Suprapubic skin (tissue), 4 donors: ENCODE data around the gene CTNND1. TPM values are rescaled to one million over a fixed set of nuclear protein-coding genes. Genes with fewer than 3 reads are reported as not detected.

Experiments used
- DNase-seq, 2 donors: peaks; one replicate each; pipeline ENCODE4 v3.0.0-alpha.2; 2019; ENCODE audit warnings: low spot score in 2 of 2
- H3K27ac ChIP-seq: fragments of 200-600 bp; sonication (generic); one replicate; pipeline ENCODE4 v1.5.1; 2019
- H3K27me3 ChIP-seq: fragments of 200-600 bp; sonication (generic); one replicate; pipeline ENCODE4 v1.5.1; 2019
- H3K36me3 ChIP-seq: fragments of 200-600 bp; sonication (generic); one replicate; pipeline ENCODE4 v1.5.1; 2019
- H3K4me1 ChIP-seq: fragments of 200-600 bp; sonication (generic); one replicate; pipeline ENCODE4 v1.5.1; 2019
- H3K4me3 ChIP-seq: fragments of 200-600 bp; sonication (generic); one replicate; pipeline ENCODE4 v1.5.1; 2019; ENCODE audit warnings: mild to moderate bottlenecking
- H3K9me3 ChIP-seq: fragments of 200-600 bp; sonication (generic); one replicate; pipeline ENCODE4 v1.5.1; 2019
- CTCF ChIP-seq, 2 donors: fragments of 200-600 bp in 1 of 2; fragments of 450-650 bp in 1 of 2; sonication (generic) in 1 of 2; IDR thresholded peaks; one replicate each; pipeline ENCODE4 v1.5.1; 2016 to 2019; ENCODE audit warnings: antibody characterized with exemption in 2 of 2, mild to moderate bottlenecking in 1 of 2, moderate library complexity in 1 of 2
- EP300 ChIP-seq: sonication (generic); formaldehyde crosslinking; IDR thresholded peaks from one replicate; pipeline ENCODE4 v1.6.1; 2017; ENCODE audit warnings: antibody characterized with exemption
- POLR2A ChIP-seq, 2 donors: fragments of 450-650 bp; IDR thresholded peaks; one replicate each; pipeline ENCODE4 v1.6.1; 2017; ENCODE audit warnings: antibody characterized with exemption in 2 of 2, mild to moderate bottlenecking in 2 of 2, moderate library complexity in 2 of 2
- POLR2AphosphoS5 ChIP-seq, 3 donors: sonication (generic); formaldehyde crosslinking; IDR thresholded peaks; one replicate each; pipeline ENCODE4 v1.6.1; 2017; ENCODE audit warnings: antibody characterized with exemption in 3 of 3
- WGBS: methylation state at CpG from one replicate; pipeline ENCODE4 v1.1.5; 2018; 5-methylcytosine and 5-hydroxymethylcytosine counted together
- total RNA-seq, 4 donors: library from RNA; depleted of rRNA; stranded (reverse); fragments of >200 nt; gene quantifications; one replicate each; pipeline ENCODE4 v1.1.0, GENCODE V29; 2016

CTNND1 gene
- total RNA-seq, 4 donors from 2014 or later: 216 to 336 (median 223) TPM

- peaks cover 49% of the 10 kb centered on the region for H3K4me1 ChIP-seq
- H3K27ac ChIP-seq: peak overlapping the region; percentile 11
- H3K36me3 ChIP-seq: no peaks in the 10 kb centered on the region
- no peak for TF ChIP-seq POLR2A (IDR thresholded peaks at IDR 0.05)
- no peak for TF ChIP-seq EP300
- TF ChIP-seq POLR2AphosphoS5 (IDR thresholded peaks at IDR 0.05): no peak
- TF ChIP-seq CTCF (IDR thresholded peaks at IDR 0.05): no peak
- peak overlapping the region; percentile 64 for H3K4me3 ChIP-seq
- whole genome bisulfite sequencing: 9% methylated on average over 2 of the region's 2 CpGs
- no peak for DNase-seq
- no peaks in the 10 kb centered on the region for H3K27me3 ChIP-seq
- H3K9me3 ChIP-seq: no peaks in the 10 kb centered on the region
These were observed 3.0 kb downstream of the CTNND1 start for GRCh38 chr11:57764566-57764965.

GRCh38 chr11:57764972-57765371 lies 3.4 kb downstream of the CTNND1 start:
- TF ChIP-seq POLR2AphosphoS5 (IDR thresholded peaks at IDR 0.05): no peak
- H3K4me1 ChIP-seq: peaks cover 53% of the 10 kb centered on the region
- no peaks in the 10 kb centered on the region for H3K36me3 ChIP-seq
- peak overlapping the region; percentile 64 for H3K4me3 ChIP-seq
- 26% methylated on average over 2 of the region's 2 CpGs for WGBS
- no peak for DNase-seq
- H3K9me3 ChIP-seq: no peaks in the 10 kb centered on the region
- peak overlapping the region; percentile 11 for H3K27ac ChIP-seq
- no peaks in the 10 kb centered on the region for H3K27me3 ChIP-seq

GRCh38 chr11:57770793-57771192 lies 9.2 kb downstream of the CTNND1 start:
- H3K4me3 ChIP-seq: no peak overlapping the region
- H3K27me3 ChIP-seq: no peaks in the 10 kb centered on the region
- no peaks in the 10 kb centered on the region for H3K36me3 ChIP-seq
- no peaks in the 10 kb centered on the region for H3K9me3 ChIP-seq
- TF ChIP-seq EP300 (no peak), CTCF (IDR thresholded peaks at IDR 0.05) (no peak)
- WGBS: 29% methylated on average over 1 of the region's 1 CpG
- no peak overlapping the region for H3K27ac ChIP-seq
- DNase-seq: no peak
- peaks cover 74% of the 10 kb centered on the region for H3K4me1 ChIP-seq

- Histone ChIP-seq H3K27me3 (no peaks in the 10 kb centered on the region), H3K27ac (no peak overlapping the region), H3K9me3 (no peaks in the 10 kb centered on the region), H3K4me1 (peaks cover 74% of the 10 kb centered on the region), H3K4me3 (no peak overlapping the region), H3K36me3 (no peaks in the 10 kb centered on the region)
- DNase-seq: no peak
- WGBS: 88% methylated on average over 3 of the region's 3 CpGs
- no peak for TF ChIP-seq CTCF (IDR thresholded peaks at IDR 0.05)
These were observed 9.8 kb downstream of the CTNND1 start for GRCh38 chr11:57771365-57771764.

- Histone ChIP-seq H3K27me3 (no peaks in the 10 kb centered on the region), H3K9me3 (no peaks in the 10 kb centered on the region), H3K4me3 (no peak overlapping the region), H3K36me3 (no peaks in the 10 kb centered on the region), H3K27ac (peak overlapping the region; percentile 20), H3K4me1 (peaks cover 76% of the 10 kb centered on the region)
- WGBS: 62% methylated on average over 4 of the region's 4 CpGs
- DNase-seq: no peak
- no peak for TF ChIP-seq CTCF (IDR thresholded peaks at IDR 0.05)
- no peak for TF ChIP-seq POLR2A (IDR thresholded peaks at IDR 0.05)
These were observed 11.0 kb downstream of the CTNND1 start for GRCh38 chr11:57772562-57772961.

GRCh38 chr11:57773026-57773598 lies 11.5 kb downstream of the CTNND1 start:
- Histone ChIP-seq H3K27me3 (no peaks in the 10 kb centered on the region), H3K27ac (peak overlapping the region; percentile 20), H3K9me3 (no peaks in the 10 kb centered on the region), H3K4me3 (no peak overlapping the region), H3K36me3 (no peaks in the 10 kb centered on the region), H3K4me1 (peaks cover 81% of the 10 kb centered on the region)
- 59% methylated on average over 5 of the region's 5 CpGs for WGBS
- DNase-seq: no peak
- TF ChIP-seq EP300 (no peak), POLR2AphosphoS5 (IDR thresholded peaks at IDR 0.05) (no peak), CTCF (IDR thresholded peaks at IDR 0.05) (no peak), POLR2A (IDR thresholded peaks at IDR 0.05) (no peak)
